Aortic smooth muscle cell (primary cell): ENCODE data around the gene ZFPL1. TPM values are rescaled to one million over a fixed set of nuclear protein-coding genes. Genes with fewer than 3 reads are reported as not detected.

Experiments used
- total RNA-seq: library from RNA; depleted of rRNA; stranded (reverse); fragments of >200 nt; gene quantifications from 2 replicates; pipeline ENCODE4 v1.2.3, GENCODE V29; 2014

Gene ZFPL1
- 32.7 and 35.9 TPM in 2 replicates for total RNA-seq

DNA sequence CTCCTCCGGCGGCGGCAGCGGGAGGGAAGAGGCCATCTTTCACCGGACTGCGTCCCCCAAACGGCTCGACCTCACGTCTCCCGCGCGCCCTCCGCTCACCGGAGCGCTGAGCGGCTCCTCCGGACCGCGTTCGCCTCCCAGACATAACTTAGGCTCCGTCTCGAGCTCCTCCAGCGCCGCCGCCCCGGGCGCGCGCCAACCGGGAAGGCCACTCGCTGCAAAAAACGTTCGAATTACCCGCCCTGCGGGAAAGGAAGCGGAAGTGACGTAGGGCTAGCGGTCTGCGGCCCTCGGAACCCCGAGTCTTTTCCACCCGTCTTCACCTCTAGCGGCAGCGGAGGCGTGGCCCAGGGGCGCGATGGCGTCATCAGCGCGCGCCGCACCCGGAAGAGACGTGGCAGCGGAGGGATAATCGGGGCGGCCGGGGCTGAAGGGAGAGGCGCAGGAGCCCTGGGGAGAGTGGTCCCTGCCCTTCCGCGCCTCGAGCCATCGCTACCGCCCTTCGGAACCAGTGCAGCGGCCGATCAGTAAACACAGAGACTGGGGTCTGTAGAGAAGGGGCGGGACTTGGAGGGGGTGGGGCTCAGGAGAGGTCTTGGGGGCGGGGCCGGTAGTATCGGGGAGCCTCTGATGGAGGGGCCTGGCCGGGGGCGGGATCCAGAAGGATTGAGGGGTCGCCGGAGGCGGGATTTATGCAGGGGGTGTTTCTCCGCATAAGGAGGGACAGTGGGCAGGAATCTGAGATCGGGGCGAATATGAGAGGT lies at the start of gene ZFPL1, which contains the start of gene CDCA5:
TSS of gene ZFPL1 (plus strand) at position 389 of the 764 bp plus-strand sequence. CDS start 477 bp downstream, outside the sequence.
TSS of gene CDCA5 (minus strand) at position 207 of the 764 bp plus-strand sequence. CDS start at position 145, 62 bp downstream.

GRCh38 chr11:65040847-65041622 lies 43.0 kb upstream of the ZFPL1 start, which contains the start of gene SAC3D1:
SAC3D1 (plus strand) TSS chr11:65041210; CDS start chr11:65041293, 83 bp downstream.

GRCh38 chr11:65058419-65059054 lies 25.5 kb upstream of the ZFPL1 start, which contains the start of gene NAALADL1:
NAALADL1 (minus strand) TSS chr11:65058553; CDS start chr11:65058521, 32 bp downstream.

DNA sequence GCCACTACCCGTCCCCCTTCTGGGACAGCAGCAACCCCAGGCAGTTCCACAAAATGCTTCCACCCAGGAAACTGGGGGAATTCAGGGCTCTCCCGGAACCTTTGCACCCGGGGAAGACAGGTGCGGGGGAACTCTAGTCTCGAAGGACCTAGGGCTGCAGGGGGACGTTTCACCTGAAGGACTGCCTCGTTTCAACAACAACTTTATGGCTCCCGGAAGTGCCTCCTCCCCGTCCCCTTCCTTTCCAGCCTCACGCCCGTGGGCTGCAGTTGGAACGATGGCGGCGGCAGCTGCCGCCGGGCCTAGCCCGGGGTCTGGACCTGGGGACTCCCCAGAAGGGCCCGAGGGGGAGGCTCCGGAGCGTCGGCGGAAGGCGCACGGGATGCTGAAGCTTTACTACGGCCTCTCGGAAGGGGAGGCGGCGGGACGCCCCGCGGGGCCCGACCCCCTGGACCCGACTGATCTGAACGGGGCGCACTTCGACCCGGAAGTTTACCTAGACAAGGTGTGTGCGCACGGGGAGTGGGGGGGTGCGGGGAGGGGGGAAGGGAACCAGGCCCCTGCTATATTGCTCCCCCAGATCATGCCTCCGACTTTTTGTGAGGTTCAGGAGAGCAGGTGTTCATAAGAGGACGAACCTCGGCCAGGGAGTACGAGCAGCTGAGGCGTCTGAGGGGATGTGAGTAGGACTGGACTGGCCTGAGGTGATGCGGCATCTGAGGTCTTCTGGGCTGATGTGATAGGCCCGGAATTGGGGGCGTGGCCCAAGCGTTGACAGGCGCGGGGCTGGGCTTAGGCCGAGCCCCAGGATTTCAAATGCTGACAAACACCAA lies 12.2 kb downstream of the ZFPL1 start, which contains the start of gene VPS51:
TSS of gene VPS51 (plus strand) at position 241 of the 833 bp plus-strand sequence. CDS start at position 278, 37 bp downstream.

DNA sequence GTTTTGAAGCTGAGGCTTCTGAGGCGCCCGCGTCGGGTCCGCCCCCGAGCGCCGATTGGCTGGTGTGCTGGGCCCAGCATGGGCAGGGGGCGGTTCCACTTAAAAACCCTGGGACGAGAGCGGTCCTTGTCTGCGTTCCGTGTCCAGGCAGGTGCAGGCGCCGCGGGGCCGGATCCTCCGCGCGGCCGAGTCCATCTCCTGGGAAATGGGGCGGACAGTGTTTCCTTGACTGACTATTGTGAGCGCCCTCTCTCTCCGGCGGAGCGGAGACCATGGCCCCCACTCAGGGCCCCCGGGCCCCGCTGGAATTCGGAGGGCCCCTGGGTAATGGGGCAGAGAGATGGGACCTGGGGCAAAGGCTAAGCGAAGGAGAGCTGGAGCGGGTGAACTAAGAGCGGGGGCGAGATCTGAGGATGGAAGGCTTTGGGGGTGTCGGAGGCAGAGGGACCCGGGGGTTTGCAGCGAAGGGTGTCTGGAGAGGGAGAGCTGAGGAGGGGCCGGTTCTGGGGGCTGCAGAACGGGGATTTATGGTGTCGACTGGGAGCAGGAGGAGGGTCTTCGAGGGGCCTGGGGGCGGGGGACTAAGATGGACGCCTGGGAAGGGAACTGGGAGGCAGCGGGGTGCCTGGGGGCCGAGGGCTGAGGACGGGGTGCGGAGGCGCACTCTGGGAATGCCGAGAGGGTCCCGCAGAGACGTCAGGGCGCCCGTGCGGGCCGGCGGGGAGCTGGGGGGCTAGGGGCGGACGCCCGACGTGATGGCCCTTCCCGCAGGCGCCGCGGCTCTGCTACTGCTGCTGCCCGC lies 27.9 kb downstream of the ZFPL1 start, which contains the start of gene TM7SF2:
TSS of gene TM7SF2 (plus strand) at position 129 of the 802 bp plus-strand sequence. CDS start at position 273, 144 bp downstream.

GRCh38 chr11:65117206-65118096 lies 33.4 kb downstream of the ZFPL1 start, which contains the start of gene ZNHIT2:
ZNHIT2 (minus strand) TSS chr11:65117701; CDS start chr11:65117653, 48 bp downstream.

DNA sequence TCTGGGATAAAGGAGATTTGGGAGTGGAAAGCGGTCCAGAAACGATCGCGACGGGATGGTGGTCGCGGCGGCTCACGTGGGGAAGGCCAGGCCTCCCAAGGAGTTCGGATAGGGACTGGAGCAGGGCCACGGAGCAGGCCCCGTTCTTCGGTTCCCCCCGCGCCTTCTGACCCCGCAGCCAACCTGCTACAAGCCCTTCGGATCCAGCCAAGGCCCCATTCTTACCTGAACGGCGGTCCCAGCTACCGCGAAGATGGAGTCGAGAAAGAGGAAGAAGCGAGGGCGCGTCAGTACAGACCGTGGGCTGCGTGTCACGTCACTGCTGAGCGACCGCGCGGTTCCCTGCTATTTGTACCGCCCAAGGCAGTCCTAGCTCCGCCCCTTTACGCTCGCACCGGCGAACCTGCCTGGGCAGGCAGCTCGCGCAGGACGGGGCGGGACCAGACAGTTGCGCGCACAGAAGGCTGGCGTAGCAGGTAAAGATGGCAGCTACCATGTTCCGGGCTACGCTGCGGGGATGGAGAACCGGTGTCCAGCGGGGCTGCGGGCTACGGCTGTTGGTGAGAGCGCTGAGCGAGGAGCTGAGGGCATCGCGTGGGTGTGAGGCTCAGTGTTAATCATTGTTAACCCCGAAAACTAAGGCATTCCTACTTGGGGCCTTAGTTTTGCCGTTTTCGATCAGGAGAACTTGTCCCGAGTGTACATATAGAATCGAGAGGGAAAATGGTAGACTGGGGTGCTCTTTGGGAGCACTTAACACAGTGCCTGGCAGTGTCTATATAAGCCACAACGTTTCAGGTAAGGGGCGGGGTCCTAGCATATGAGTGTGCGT lies 38.1 kb downstream of the ZFPL1 start, which contains the start of the genes FAU and MRPL49:
TSS of gene FAU (minus strand) at position 270 of the 832 bp plus-strand sequence. CDS start 321 bp downstream, outside the sequence.
TSS of gene MRPL49 (plus strand) at position 457 of the 832 bp plus-strand sequence. CDS start at position 483, 26 bp downstream.

GRCh38 chr11:65134240-65134951 lies 50.4 kb downstream of the ZFPL1 start, which contains the start of gene SYVN1:
SYVN1 (minus strand) TSS chr11:65134519; CDS start chr11:65133601, 918 bp downstream.

Other genes with a start within 250 kb of the ZFPL1 start
- 0.25 and 0.26 TPM in 2 replicates for gene CDC42BPG, start 239.6 kb upstream of the ZFPL1 start, total RNA-seq
- 104 and 110 TPM in 2 replicates for gene EHD1, start 205.6 kb upstream of the ZFPL1 start, total RNA-seq
- 7.8 and 8.1 TPM in 2 replicates for gene ATG2A, start 167.0 kb upstream of the ZFPL1 start, total RNA-seq
- 10.3 and 11.6 TPM in 2 replicates for gene PPP2R5B, start 159.5 kb upstream of the ZFPL1 start, total RNA-seq
- gene GPHA2, start 148.3 kb upstream of the ZFPL1 start, total RNA-seq = not detected in 2 replicates
- not detected in 2 replicates for gene MAJIN, start 112.1 kb upstream of the ZFPL1 start, total RNA-seq
- gene BATF2, start 87.3 kb upstream of the ZFPL1 start, total RNA-seq = 0.26 and 0.81 TPM in 2 replicates
- gene ARL2, start 70.1 kb upstream of the ZFPL1 start, total RNA-seq = 95.3 and 110 TPM in 2 replicates
- 10.6 and 11.9 TPM in 2 replicates for gene SNX15, start 56.8 kb upstream of the ZFPL1 start, total RNA-seq
- gene SAC3D1, start 43.0 kb upstream of the ZFPL1 start, total RNA-seq = 6.2 and 9.0 TPM in 2 replicates
- gene NAALADL1, start 25.7 kb upstream of the ZFPL1 start, total RNA-seq = 23.3 and 27.0 TPM in 2 replicates
- 4.2 and 7.8 TPM in 2 replicates for gene CDCA5, start 182 bp upstream of the ZFPL1 start, total RNA-seq
- gene VPS51, start 12.0 kb downstream of the ZFPL1 start, total RNA-seq = 175 and 203 TPM in 2 replicates
- gene TM7SF2, start 27.6 kb downstream of the ZFPL1 start, total RNA-seq = 8.9 and 9.0 TPM in 2 replicates
- 6.0 and 6.1 TPM in 2 replicates for gene ZNHIT2, start 33.5 kb downstream of the ZFPL1 start, total RNA-seq
- gene FAU, start 37.9 kb downstream of the ZFPL1 start, total RNA-seq = 379 and 456 TPM in 2 replicates
- gene MRPL49, start 38.1 kb downstream of the ZFPL1 start, total RNA-seq = 28.3 and 34.2 TPM in 2 replicates
- 16.8 and 20.1 TPM in 2 replicates for gene SYVN1, start 50.3 kb downstream of the ZFPL1 start, total RNA-seq
- not detected in 2 replicates for gene SPDYC, start 86.0 kb downstream of the ZFPL1 start, total RNA-seq
- gene CAPN1, start 97.7 kb downstream of the ZFPL1 start, total RNA-seq = 88.9 and 117 TPM in 2 replicates
- 3.9 and 7.0 TPM in 2 replicates for gene POLA2, start 177.7 kb downstream of the ZFPL1 start, total RNA-seq
- gene CDC42EP2, start 230.6 kb downstream of the ZFPL1 start, total RNA-seq = 7.3 and 12.8 TPM in 2 replicates
- 25.8 and 33.8 TPM in 2 replicates for gene DPF2, start 249.6 kb downstream of the ZFPL1 start, total RNA-seq